ENCODE data around the gene TMC7.

The TMC7 gene

DNA sequence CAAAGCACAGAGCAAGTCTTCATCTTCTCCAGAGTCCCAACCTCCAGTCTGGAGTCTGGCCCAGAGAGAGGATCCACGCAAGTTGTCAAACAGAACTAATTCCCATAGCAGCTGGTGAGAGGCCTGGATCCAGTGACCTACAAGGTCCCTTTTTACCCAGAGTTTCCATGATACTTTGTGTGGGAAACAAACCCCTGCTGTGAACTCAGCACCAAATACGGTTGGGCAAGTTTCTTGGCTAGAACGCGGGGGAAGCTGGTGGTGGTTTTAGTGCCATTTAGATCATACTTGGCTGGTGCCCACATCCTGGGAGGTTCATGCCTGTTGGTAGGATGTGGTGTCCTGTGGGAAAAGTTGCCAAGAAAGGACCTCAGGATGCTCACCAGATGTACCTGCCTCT lies 18.1 kb downstream of the TMC7 start:
- peak; percentile 43 for DNase-seq (ENCODE audit: low read depth)
- in situ Hi-C loops (cut with HindIII; ENCODE audit: low sequenced_read_pairs), result no loop called here
- TF ChIP-seq, protein P1, sequence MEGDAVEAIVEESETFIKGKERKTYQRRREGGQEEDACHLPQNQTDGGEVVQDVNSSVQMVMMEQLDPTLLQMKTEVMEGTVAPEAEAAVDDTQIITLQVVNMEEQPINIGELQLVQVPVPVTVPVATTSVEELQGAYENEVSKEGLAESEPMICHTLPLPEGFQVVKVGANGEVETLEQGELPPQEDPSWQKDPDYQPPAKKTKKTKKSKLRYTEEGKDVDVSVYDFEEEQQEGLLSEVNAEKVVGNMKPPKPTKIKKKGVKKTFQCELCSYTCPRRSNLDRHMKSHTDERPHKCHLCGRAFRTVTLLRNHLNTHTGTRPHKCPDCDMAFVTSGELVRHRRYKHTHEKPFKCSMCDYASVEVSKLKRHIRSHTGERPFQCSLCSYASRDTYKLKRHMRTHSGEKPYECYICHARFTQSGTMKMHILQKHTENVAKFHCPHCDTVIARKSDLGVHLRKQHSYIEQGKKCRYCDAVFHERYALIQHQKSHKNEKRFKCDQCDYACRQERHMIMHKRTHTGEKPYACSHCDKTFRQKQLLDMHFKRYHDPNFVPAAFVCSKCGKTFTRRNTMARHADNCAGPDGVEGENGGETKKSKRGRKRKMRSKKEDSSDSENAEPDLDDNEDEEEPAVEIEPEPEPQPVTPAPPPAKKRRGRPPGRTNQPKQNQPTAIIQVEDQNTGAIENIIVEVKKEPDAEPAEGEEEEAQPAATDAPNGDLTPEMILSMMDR (IDR thresholded peaks at IDR 0.05; ENCODE audit: low read depth, low read length, missing control alignments), result no peak

DNA sequence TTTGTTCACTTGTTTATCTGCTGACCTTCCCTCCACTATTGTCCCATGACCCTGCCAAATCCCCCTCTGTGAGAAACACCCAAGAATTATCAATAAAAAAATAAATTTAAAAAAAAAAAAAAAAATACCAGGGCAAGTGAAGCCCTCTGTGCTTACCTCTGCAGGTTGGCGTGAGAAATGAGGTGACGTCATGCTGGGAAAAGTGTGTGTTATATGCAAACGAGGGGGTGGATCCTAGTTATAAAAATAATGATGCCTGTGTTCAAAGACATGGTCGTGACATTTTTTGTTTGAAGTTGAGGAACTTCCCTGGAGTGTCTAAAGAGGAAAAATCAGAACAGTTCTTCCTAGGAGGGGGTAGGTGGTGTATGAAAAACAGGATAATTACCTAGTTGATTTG lies 20.2 kb downstream of the TMC7 start:
- H3K4me3 ChIP-seq (ENCODE audit: low read depth, low read length), result no peak overlapping the region
- in situ Hi-C loops (cut with HindIII; ENCODE audit: low sequenced_read_pairs), result no loop called here
- DNase-seq (ENCODE audit: low read depth), result no peak
- TF ChIP-seq, protein P1 (IDR thresholded peaks at IDR 0.05; ENCODE audit: low read depth, low read length, missing control alignments), result no peak

More for the DNA sequence above, 18.1 kb downstream of the TMC7 start:
- no peak overlapping the region for H3K4me3 ChIP-seq (ENCODE audit: low read depth, low read length)

DNA sequence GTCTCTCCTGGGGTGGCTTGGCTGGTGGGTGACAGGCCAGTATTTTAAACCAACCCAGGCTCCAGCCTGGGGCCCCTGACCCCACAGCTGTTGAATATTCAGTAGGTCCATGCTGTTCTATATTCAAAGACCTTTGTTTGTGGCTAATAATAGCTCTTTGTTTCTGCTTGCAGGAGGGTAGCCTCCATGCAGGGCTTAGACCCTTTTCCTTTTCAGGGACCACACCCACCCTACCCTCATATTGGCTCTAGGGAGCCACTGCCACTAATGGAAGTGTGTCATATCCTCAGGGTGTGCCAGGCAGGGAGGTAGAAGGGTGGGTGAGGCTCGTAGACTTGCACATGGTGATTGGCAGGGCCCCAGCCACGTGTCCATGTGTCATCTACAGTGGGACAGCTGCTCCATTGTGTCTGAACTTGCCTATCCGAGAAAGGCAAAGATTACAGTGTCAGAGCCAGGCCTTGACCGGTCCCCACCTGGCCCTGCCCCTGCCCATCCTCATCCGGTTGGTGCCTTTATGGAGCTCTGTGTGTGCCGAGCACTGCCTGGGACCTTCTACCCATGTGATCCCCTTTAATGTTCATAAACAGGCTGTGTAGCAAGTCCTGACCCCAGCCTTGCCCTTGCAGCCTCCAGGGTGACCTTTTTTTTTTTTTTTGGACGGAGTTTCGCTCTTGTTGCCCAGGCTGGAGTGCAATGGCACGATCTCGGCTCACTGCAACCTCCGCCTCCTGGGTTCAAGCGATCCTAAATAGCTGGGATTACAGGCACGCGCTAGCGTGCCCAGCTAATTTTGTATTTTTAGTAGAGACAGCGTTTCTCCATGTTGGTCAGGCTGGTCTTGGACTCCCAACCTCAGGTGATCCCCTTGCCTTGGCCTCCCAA lies 22.1 kb downstream of the TMC7 start:
- DNase-seq (ENCODE audit: low read depth), result no peak
- H3K4me3 ChIP-seq (ENCODE audit: low read depth, low read length), result no peak overlapping the region
- in situ Hi-C loops (cut with HindIII; ENCODE audit: low sequenced_read_pairs), result no loop called here
- TF ChIP-seq, protein P1 (IDR thresholded peaks at IDR 0.05; ENCODE audit: low read depth, low read length, missing control alignments), result no peak

DNA sequence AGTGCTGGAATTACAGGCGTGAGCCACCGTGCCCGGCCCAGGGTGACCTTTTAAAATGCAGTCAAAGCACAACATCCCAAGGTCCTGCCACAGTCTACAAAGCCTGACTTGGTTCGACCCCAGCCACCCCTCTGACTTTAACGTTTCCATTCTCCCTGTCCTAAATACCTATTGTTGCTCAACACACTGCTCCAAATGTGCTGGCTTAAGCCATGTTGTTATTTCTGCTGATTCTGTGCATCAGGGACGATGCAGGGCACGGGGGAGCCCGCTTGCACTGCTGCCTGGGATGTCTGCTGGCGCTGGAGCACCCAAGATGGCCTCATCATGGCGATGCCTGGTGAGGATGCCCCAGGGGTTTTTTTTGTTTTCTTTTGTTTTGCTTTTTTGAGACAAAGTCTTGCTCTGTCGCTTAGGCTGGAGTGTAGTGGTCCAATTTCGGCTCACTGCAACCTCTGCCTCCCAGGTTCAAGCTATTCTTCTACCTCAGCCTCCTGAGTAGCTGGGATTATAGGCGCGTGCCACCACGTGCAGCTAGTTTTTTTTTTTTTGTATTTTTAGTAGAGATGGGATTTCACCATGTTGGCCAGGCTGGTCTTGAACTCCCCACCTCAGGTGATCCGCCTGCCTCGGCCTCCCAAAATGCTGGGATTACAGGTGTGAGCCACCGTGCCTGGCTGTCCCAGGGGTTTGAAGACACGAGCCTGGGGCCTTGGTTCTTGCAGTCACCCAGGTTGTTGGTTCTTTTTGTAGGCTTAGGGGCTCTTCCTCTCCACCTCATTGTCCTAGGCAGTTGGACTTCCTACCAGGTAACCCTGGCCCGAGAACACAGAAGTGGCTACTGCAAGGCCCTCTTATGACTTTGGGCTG lies 22.9 kb downstream of the TMC7 start:
- DNase-seq (ENCODE audit: low read depth), result no peak
- TF ChIP-seq, protein P1 (IDR thresholded peaks at IDR 0.05; ENCODE audit: low read depth, low read length, missing control alignments), result no peak
- in situ Hi-C loops (cut with HindIII; ENCODE audit: low sequenced_read_pairs), result no loop called here
- H3K4me3 ChIP-seq (ENCODE audit: low read depth, low read length), result no peak overlapping the region

DNA sequence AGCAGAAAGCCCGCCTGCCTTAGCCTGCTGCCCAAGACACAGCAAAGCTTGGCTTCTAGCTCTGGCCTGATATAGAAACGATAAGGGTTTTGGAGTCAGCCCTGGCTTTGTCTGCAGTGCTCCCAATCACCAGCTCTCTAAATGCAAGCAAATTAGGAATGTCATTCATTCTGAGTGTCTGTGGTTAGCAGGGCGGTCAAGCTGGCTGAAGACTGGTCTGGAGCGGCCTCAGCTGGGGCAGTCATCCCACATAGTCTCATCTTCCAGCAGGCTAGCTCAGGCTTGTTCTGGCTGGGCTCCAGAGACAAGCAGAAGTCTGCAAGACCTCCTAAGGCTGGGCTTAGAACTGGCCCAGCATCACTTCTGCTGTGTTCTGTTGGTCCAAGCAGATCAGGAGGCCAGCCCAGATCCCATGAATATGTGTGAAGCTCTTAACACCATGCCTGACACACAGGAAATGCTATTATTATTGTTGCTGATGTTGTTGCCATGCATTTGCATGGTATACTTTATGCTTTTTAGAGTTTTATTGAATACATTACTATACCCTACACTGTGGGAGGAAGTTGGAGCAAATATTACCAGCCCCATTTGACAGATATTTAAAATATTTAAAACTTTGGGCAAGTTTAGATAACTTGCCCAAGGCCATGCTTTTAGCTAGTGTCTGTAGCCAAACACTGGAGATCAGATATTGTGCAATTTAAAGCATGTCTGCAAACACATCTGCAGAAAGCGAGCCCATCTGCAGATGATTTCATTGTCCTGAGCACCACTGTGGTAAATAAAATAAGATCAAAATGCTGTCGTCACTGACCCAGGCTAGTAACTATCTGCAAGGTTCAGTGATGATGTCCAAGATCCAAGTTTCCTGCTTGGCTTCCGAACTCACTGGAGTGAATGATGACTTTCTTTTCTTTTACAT lies 24.8 kb downstream of the TMC7 start:
- H3K4me3 ChIP-seq (ENCODE audit: low read depth, low read length), result no peak overlapping the region
- in situ Hi-C loops (cut with HindIII; ENCODE audit: low sequenced_read_pairs), result no loop called here
- TF ChIP-seq, protein P1 (IDR thresholded peaks at IDR 0.05; ENCODE audit: low read depth, low read length, missing control alignments), result no peak
- peak; percentile 74 for DNase-seq (ENCODE audit: low read depth)
